HEK293T (cell line): ENCODE data around the gene SUPT7L.

ENCODE experiments used
- ARNT ChIP-seq: fragments of 450-650 bp; IDR thresholded peaks from 2 replicates; pipeline ENCODE4 v1.6.1; 2017; ENCODE audit warnings: mild to moderate bottlenecking
- BHLHE40 ChIP-seq: fragments of 450-650 bp; IDR thresholded peaks from 2 replicates; pipeline ENCODE4 v1.6.1; 2016; ENCODE audit warnings: mild to moderate bottlenecking, moderate library complexity, borderline replicate concordance
- ELF4 ChIP-seq: fragments of 450-650 bp; IDR thresholded peaks from 2 replicates; pipeline ENCODE4 v1.6.1; 2017; ENCODE audit warnings: antibody characterized with exemption
- FOXA1 ChIP-seq: fragments of 450-650 bp; IDR thresholded peaks from 2 replicates; pipeline ENCODE4 v1.6.1; 2016; ENCODE audit warnings: mild to moderate bottlenecking
- FOXK2 ChIP-seq: fragments of 450-650 bp; IDR thresholded peaks from 2 replicates; pipeline ENCODE4 v1.6.1; 2016; ENCODE audit warnings: mild to moderate bottlenecking
- FOXM1 ChIP-seq: fragments of 450-650 bp; IDR thresholded peaks from 2 replicates; pipeline ENCODE4 v1.6.1; 2017; ENCODE audit warnings: mild to moderate bottlenecking, borderline replicate concordance
- HDGF ChIP-seq: fragments of 450-650 bp; IDR thresholded peaks from 2 replicates; pipeline ENCODE4 v1.6.1; 2017; ENCODE audit warnings: antibody characterized with exemption, borderline replicate concordance
- L3MBTL2 ChIP-seq: fragments of 450-650 bp; conservative IDR thresholded peaks from 2 replicates; pipeline ENCODE4 v1.6.1; 2016; ENCODE audit warnings: mild to moderate bottlenecking
- LEF1 ChIP-seq: fragments of 450-650 bp; IDR thresholded peaks from 2 replicates; pipeline ENCODE4 v1.6.1; 2017; ENCODE audit warnings: mild to moderate bottlenecking, borderline replicate concordance
- NFRKB ChIP-seq: fragments of 450-650 bp; IDR thresholded peaks from 2 replicates; pipeline ENCODE4 v1.6.1; 2016; ENCODE audit warnings: mild to moderate bottlenecking, moderate library complexity
- SP1 ChIP-seq: fragments of 450-650 bp; IDR thresholded peaks from 2 replicates; pipeline ENCODE4 v1.6.1; 2017
- TARDBP ChIP-seq: fragments of 450-650 bp; IDR thresholded peaks from 2 replicates; pipeline ENCODE4 v1.6.1; 2016
- ZNF384 ChIP-seq: fragments of 450-650 bp; IDR thresholded peaks from 2 replicates; pipeline ENCODE4 v1.6.1; 2016
- TF ChIP-seq, protein P1 (sequence below): fragments of 450-650 bp; IDR thresholded peaks from 2 replicates; pipeline ENCODE4 v1.6.1; 2016

DNA sequence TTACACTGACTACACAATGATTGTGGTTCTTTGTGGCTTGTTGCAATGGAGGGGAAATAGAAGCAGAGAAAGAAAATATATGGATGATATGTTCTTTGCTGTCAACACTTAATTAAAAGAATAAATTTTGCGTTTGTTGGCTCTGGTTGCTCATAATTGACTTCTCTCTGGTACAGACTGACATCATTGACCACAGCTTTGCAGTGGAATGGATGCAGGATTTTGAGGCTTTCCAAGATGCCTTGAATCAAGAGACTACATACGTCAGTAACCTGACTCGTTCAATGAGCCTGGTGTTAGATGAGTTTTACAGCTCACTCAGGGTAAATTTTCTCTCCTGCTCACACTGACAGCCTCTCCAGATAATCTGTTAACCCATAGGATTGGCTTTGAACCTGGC, 24.7 kb downstream of the SUPT7L start:
- TF ChIP-seq BHLHE40 (no peak), LEF1 (no peak), ZNF384 (no peak), ELF4 (no peak), ARNT (no peak), SP1 (no peak), FOXM1 (no peak), FOXK2 (no peak), TARDBP (no peak), NFRKB (no peak), L3MBTL2 (no peak), HDGF (no peak), FOXA1 (no peak)
- TF ChIP-seq, protein P1, sequence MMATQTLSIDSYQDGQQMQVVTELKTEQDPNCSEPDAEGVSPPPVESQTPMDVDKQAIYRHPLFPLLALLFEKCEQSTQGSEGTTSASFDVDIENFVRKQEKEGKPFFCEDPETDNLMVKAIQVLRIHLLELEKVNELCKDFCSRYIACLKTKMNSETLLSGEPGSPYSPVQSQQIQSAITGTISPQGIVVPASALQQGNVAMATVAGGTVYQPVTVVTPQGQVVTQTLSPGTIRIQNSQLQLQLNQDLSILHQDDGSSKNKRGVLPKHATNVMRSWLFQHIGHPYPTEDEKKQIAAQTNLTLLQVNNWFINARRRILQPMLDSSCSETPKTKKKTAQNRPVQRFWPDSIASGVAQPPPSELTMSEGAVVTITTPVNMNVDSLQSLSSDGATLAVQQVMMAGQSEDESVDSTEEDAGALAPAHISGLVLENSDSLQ = no peak
